ENCODE results near the gene ARSK. TPM values are rescaled to one million over a fixed set of nuclear protein-coding genes. Genes with fewer than 3 reads are reported as not detected.

The ARSK gene
- total RNA-seq, result 12.6 and 17.5 TPM in 2 replicates

GRCh38 chr5:95554647-95555548, at the start of gene ARSK, which contains the start of gene SKIC3:
ARSK (plus strand) TSS chr5:95555101; CDS start chr5:95555279, 178 bp downstream.
SKIC3 (minus strand) TSS chr5:95554977; CDS start chr5:95547150, 7,827 bp downstream.

GRCh38 chr5:95620030-95620869, 65.3 kb downstream of the ARSK start, which contains the start of gene GPR150:
GPR150 (plus strand) TSS chr5:95620087; CDS start chr5:95620276, 189 bp downstream.

GRCh38 chr5:95646569-95647431, 91.9 kb downstream of the ARSK start, which contains the start of gene RFESD:
RFESD (plus strand) TSS chr5:95646777; CDS start chr5:95652272, 5,495 bp downstream.

Other genes starting within 250 kb of the ARSK start
- gene FAM81B, start 163.7 kb upstream of the ARSK start, total RNA-seq, result not detected in 2 replicates
- 53.1 and 55.4 TPM in 2 replicates for gene SKIC3, start 124 bp upstream of the ARSK start, total RNA-seq
- gene GPR150, start 65.0 kb downstream of the ARSK start, total RNA-seq, result 0.54 TPM in 1 of 2 replicates, not detected in the other
- 0.16 and 0.36 TPM in 2 replicates for gene RFESD, start 91.7 kb downstream of the ARSK start, total RNA-seq
- gene SPATA9, start 127.9 kb downstream of the ARSK start, total RNA-seq, result not detected in 2 replicates
- gene RHOBTB3, start 176.2 kb downstream of the ARSK start, total RNA-seq, result 101 and 122 TPM in 2 replicates